ENCODE measurements around the gene PCDHGA10.
"Not testable (repeated sequence)": the region's sequence is repeated elsewhere in the genome, so short reads cannot be mapped to it uniquely, and the experiment has no call there.

Gene PCDHGA10

GRCh38 chr5:141397756-141398551 lies 14.8 kb upstream of the PCDHGA10 start, which contains the start of gene PCDHGB5:
Gene PCDHGB5, plus strand, starts transcription at chr5:141397947. Its CDS starts 181 bp downstream, at chr5:141398128.
- peaks cover 79% of the 10 kb centered on the region for H3K27me3 ChIP-seq (ENCODE audit: insufficient read depth, low read length)
- H3K79me2 ChIP-seq (ENCODE audit: control insufficient read depth, insufficient read depth, low read length, unreplicated experiment); H3K4me1 ChIP-seq (ENCODE audit: control insufficient read depth, insufficient read depth, low read length, unreplicated experiment); H3K27ac ChIP-seq (ENCODE audit: low read depth, low read length); H3K36me3 ChIP-seq (ENCODE audit: insufficient read depth, low read length): not testable (repeated sequence)
- H2AFZ ChIP-seq (ENCODE audit: low read length, unreplicated experiment) = peak within 1 kb of the TSS; percentile 45
- peak within 1 kb of the TSS; percentile 76 for H3K4me3 ChIP-seq (ENCODE audit: low read depth, low read length)

- Histone ChIP-seq H2AFZ (ENCODE audit: low read length, unreplicated experiment) (no peak overlapping the region), H3K36me3 (ENCODE audit: insufficient read depth, low read length) (peaks cover 5% of the 10 kb centered on the region; the same call in 1 of the 2 replicates), H3K4me1 (ENCODE audit: control insufficient read depth, insufficient read depth, low read length, unreplicated experiment) (no peaks in the 10 kb centered on the region), H3K4me3 (ENCODE audit: low read depth, low read length) (peak overlapping the region; percentile 45; the same call in 1 of the 2 replicates), H3K27me3 (ENCODE audit: insufficient read depth, low read length) (peaks cover 79% of the 10 kb centered on the region), H3K27ac (ENCODE audit: low read depth, low read length) (no peak overlapping the region), H3K79me2 (ENCODE audit: control insufficient read depth, insufficient read depth, low read length, unreplicated experiment) (no peaks in the 10 kb centered on the region)
Measured at GRCh38 chr5:141398608-141399007, 14.2 kb upstream of the PCDHGA10 start.

GRCh38 chr5:141399555-141400258 lies 13.1 kb upstream of the PCDHGA10 start:
- no peaks in the 10 kb centered on the region for H3K79me2 ChIP-seq (ENCODE audit: control insufficient read depth, insufficient read depth, low read length, unreplicated experiment)
- peaks cover 5% of the 10 kb centered on the region for H3K36me3 ChIP-seq (ENCODE audit: insufficient read depth, low read length)
- H3K4me1 ChIP-seq (ENCODE audit: control insufficient read depth, insufficient read depth, low read length, unreplicated experiment) = no peaks in the 10 kb centered on the region
- H2AFZ ChIP-seq (ENCODE audit: low read length, unreplicated experiment) = no peak overlapping the region
- H3K27ac ChIP-seq (ENCODE audit: low read depth, low read length) = no peak overlapping the region
- peaks cover 81% of the 10 kb centered on the region for H3K27me3 ChIP-seq (ENCODE audit: insufficient read depth, low read length)
- no peak overlapping the region for H3K4me3 ChIP-seq (ENCODE audit: low read depth, low read length)

GRCh38 chr5:141402553-141403243 lies 10.1 kb upstream of the PCDHGA10 start, which contains the start of gene PCDHGA9:
Gene PCDHGA9, plus strand, starts transcription at chr5:141402778. Its CDS starts 175 bp downstream, at chr5:141402953.
- no peak within 1 kb of the TSS for H2AFZ ChIP-seq (ENCODE audit: low read length, unreplicated experiment)

GRCh38 chr5:141403387-141403786 lies 9.4 kb upstream of the PCDHGA10 start:
- Histone ChIP-seq H3K27ac (ENCODE audit: low read depth, low read length) (no peak overlapping the region), H3K4me3 (ENCODE audit: low read depth, low read length) (peak overlapping the region; percentile 58; the same call in 1 of the 2 replicates), H3K79me2 (ENCODE audit: control insufficient read depth, insufficient read depth, low read length, unreplicated experiment) (no peaks in the 10 kb centered on the region), H3K27me3 (ENCODE audit: insufficient read depth, low read length) (peaks cover 85% of the 10 kb centered on the region), H3K36me3 (ENCODE audit: insufficient read depth, low read length) (peaks cover 5% of the 10 kb centered on the region), H2AFZ (ENCODE audit: low read length, unreplicated experiment) (no peak overlapping the region), H3K4me1 (ENCODE audit: control insufficient read depth, insufficient read depth, low read length, unreplicated experiment) (no peaks in the 10 kb centered on the region)

More at GRCh38 chr5:141402553-141403243, 10.1 kb upstream of the PCDHGA10 start, which contains the start of gene PCDHGA9:
- no peaks in the 10 kb centered on the region for H3K79me2 ChIP-seq (ENCODE audit: control insufficient read depth, insufficient read depth, low read length, unreplicated experiment)
- H3K27ac ChIP-seq (ENCODE audit: low read depth, low read length) = no peak within 1 kb of the TSS
- peaks cover 79% of the 10 kb centered on the region for H3K27me3 ChIP-seq (ENCODE audit: insufficient read depth, low read length)
- H3K4me3 ChIP-seq (ENCODE audit: low read depth, low read length) = peak within 1 kb of the TSS; percentile 58
- H3K36me3 ChIP-seq (ENCODE audit: insufficient read depth, low read length) = peaks cover 5% of the 10 kb centered on the region
- no peaks in the 10 kb centered on the region for H3K4me1 ChIP-seq (ENCODE audit: control insufficient read depth, insufficient read depth, low read length, unreplicated experiment)

GRCh38 chr5:141407790-141408505 lies 4.8 kb upstream of the PCDHGA10 start, which contains the start of gene PCDHGB6:
Gene PCDHGB6, plus strand, starts transcription at chr5:141408021. Its CDS starts 182 bp downstream, at chr5:141408203.
- H3K27me3 ChIP-seq (ENCODE audit: insufficient read depth, low read length) = peaks cover 65% of the 10 kb centered on the region
- H3K79me2 ChIP-seq (ENCODE audit: control insufficient read depth, insufficient read depth, low read length, unreplicated experiment); H3K4me1 ChIP-seq (ENCODE audit: control insufficient read depth, insufficient read depth, low read length, unreplicated experiment); H3K36me3 ChIP-seq (ENCODE audit: insufficient read depth, low read length); H3K27ac ChIP-seq (ENCODE audit: low read depth, low read length); H3K4me3 ChIP-seq (ENCODE audit: low read depth, low read length); H2AFZ ChIP-seq (ENCODE audit: low read length, unreplicated experiment): not testable (repeated sequence)

- H3K27me3 ChIP-seq (ENCODE audit: insufficient read depth, low read length) = peaks cover 62% of the 10 kb centered on the region
- no peaks in the 10 kb centered on the region for H3K4me1 ChIP-seq (ENCODE audit: control insufficient read depth, insufficient read depth, low read length, unreplicated experiment)
- no peak overlapping the region for H3K27ac ChIP-seq (ENCODE audit: low read depth, low read length)
- H2AFZ ChIP-seq (ENCODE audit: low read length, unreplicated experiment) = no peak overlapping the region
- no peak overlapping the region for H3K4me3 ChIP-seq (ENCODE audit: low read depth, low read length)
- H3K36me3 ChIP-seq (ENCODE audit: insufficient read depth, low read length) = no peaks in the 10 kb centered on the region
- no peaks in the 10 kb centered on the region for H3K79me2 ChIP-seq (ENCODE audit: control insufficient read depth, insufficient read depth, low read length, unreplicated experiment)
Measured at GRCh38 chr5:141409598-141410306, 3.0 kb upstream of the PCDHGA10 start.

- H3K27me3 ChIP-seq (ENCODE audit: insufficient read depth, low read length) = peaks cover 53% of the 10 kb centered on the region
- no peak overlapping the region for H3K27ac ChIP-seq (ENCODE audit: low read depth, low read length)
- H3K4me3 ChIP-seq (ENCODE audit: low read depth, low read length) = no peak overlapping the region
- H3K79me2 ChIP-seq (ENCODE audit: control insufficient read depth, insufficient read depth, low read length, unreplicated experiment) = no peaks in the 10 kb centered on the region
- no peaks in the 10 kb centered on the region for H3K4me1 ChIP-seq (ENCODE audit: control insufficient read depth, insufficient read depth, low read length, unreplicated experiment)
- no peaks in the 10 kb centered on the region for H3K36me3 ChIP-seq (ENCODE audit: insufficient read depth, low read length)
- no peak overlapping the region for H2AFZ ChIP-seq (ENCODE audit: low read length, unreplicated experiment)
Measured at GRCh38 chr5:141411575-141411974, 1.2 kb upstream of the PCDHGA10 start.

- H3K4me3 ChIP-seq (ENCODE audit: low read depth, low read length) = peak overlapping the region; percentile 78
- H3K27me3 ChIP-seq (ENCODE audit: insufficient read depth, low read length) = peaks cover 37% of the 10 kb centered on the region
- no peaks in the 10 kb centered on the region for H3K79me2 ChIP-seq (ENCODE audit: control insufficient read depth, insufficient read depth, low read length, unreplicated experiment)
- no peak overlapping the region for H3K27ac ChIP-seq (ENCODE audit: low read depth, low read length)
- H2AFZ ChIP-seq (ENCODE audit: low read length, unreplicated experiment) = peak overlapping the region; percentile 90
- H3K36me3 ChIP-seq (ENCODE audit: insufficient read depth, low read length) = no peaks in the 10 kb centered on the region
- no peaks in the 10 kb centered on the region for H3K4me1 ChIP-seq (ENCODE audit: control insufficient read depth, insufficient read depth, low read length, unreplicated experiment)
Measured at GRCh38 chr5:141413540-141414069, 818 bp downstream of the PCDHGA10 start.
